CD1c-positive myeloid dendritic cell (primary cell): Measurements from ENCODE around the gene YWHAE.
"Not testable (repeated sequence)": the region's sequence is repeated elsewhere in the genome, so short reads cannot be mapped to it uniquely, and the experiment has no call there.

Experiments used
- DNase-seq: peaks from one replicate; pipeline ENCODE4 v3.0.0-alpha.2; 2016; ENCODE audit errors: extremely low spot score

The YWHAE gene

DNA sequence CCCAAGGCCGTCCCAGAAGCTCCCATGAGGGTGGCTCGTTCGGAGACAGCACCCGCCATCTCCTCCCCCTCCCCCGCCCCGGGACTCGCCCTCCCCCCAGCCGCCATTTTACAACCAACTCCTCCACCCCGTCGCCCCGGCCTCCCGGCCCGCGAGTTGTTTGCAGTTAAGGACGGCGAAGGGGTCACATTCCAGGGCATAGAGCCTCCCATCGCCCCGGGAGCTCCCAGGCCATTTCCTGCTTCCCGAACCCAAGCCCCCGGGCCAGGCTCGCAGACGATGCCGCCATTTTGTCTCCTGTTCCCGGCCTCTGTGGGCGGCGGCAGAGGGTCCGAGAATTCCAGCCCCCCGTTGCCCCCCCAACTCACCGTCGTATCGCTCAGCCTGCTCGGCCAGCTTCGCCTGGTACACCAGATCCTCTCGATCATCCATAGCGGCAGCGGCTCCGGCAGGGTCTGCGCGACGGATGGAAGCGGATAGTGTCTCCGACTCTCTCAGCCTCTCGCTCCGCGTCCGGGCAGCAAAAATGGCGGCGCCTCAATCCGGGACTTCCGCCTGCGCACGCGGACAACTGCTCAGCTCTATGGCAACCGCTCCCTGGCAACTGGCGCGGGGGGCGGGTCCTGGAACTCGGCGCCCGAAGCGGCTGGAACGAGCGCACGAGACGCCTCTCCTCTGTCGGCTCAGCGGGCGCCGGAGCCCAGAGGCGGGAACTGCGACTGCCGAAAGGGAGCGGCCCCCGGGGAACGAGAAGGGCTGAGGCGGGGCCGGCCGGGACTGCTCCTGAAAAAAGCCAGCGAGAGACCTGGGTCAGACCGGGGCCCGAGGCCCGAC lies at the start of gene YWHAE:
Gene YWHAE, minus strand, starts transcription at position 544 of the 834 bp plus-strand sequence. Its CDS starts 112 bp downstream, at position 432.
- peak; percentile 99 for DNase-seq

DNA sequence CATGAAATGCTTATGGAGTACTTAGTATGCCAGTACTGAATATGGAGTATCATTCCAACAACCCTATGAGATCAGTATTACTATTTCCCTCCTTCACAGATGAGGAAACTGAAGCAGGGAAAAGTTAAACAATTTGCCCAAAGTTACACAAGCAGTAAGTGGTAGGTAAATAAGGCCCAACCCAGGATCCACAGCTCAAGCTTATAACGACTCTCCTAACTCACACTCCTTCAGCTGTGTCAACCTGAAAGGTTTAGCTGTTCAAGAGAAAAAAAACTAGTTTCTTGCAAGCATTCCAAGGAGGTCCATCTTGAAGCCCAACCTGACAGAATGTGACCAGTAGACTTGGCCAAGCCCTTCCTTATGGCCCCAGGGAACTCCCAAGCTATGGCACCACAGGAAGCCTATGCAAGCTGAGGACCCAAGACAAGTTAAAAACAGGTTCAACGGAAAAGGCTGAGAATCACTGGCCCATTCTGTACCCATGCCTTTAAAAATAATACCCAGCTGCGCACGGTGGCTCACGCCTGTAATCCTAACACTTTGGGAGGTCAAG lies 49.5 kb upstream of the YWHAE start:
- DNase-seq: no peak

DNA sequence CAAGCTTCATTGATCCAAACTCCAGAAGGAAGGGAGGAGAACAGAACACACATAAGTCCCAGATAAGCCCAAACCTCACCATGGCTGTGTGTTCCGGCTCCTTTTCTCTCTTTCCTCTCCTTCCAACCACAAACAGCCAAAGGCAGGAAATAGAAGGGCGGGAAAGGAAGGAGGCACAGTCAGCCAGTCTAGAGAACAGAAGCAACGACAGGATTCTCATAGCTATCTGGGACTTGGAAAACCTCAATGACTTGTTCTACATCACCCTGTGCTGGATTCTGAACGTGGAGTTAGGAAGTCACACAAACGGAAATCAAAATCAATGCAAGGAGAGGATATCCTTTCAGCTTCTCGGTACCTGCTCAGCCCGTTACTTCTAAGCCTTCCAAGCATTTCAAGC lies 47.0 kb upstream of the YWHAE start:
- DNase-seq: no peak

DNA sequence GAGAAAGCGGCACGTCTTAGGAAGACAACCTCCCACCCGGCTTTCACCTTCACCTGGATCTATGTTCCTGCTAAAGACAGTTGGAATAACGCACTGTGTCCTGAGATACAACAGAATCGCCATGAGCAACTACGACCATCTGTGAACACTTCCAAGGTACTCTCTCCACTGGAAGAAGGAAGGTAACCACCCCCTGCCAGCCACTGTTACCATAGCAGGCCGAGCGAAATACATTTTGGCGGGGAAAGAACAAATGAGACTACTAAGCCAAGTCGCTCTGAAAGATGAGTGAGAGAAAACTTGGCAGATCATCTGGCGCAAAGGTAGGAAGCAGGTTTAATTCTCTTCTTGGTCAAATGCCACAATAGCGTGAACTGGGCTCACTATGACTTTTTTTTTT lies 46.2 kb upstream of the YWHAE start:
- DNase-seq: no peak

DNA sequence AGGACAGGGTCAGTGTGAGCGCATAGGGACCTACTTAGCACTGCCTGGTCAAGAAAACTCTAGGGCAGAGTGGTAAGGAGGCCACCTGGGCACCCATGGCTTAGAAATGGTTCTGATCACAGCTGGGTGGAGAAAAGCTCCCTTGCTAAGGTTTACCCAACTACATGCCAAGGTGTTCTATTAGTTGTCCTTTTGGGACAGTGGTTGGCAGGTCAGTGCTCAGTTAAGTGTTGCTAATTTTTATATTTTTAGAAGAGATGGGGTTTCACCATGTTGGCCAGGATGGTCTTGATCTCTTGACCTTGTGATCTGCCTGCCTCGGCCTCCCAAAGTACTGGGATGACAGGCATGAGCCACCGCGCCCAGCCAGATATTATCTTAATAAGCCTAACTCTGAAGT lies 45.7 kb upstream of the YWHAE start:
- not testable (repeated sequence) for DNase-seq

DNA sequence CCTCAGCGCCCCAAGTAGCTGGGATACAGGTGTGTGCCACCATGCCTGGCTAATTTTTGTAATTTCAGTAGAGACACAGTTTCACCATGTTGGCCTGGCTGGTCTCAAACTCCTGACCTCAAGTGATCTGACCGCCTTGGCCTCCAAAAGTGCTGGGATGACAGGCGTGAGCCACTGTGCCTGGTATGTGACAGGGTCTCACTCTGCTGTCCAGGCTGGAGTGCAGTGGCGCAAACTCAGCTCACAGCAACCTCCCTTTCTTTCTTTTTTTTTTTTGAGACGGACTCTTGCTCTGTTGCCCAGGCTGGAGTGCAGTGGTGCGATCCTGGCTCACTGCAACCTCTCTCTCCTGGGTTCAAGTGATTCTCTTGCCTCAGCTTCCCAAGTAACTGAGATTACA lies 42.7 kb upstream of the YWHAE start:
- not testable (repeated sequence) for DNase-seq

DNA sequence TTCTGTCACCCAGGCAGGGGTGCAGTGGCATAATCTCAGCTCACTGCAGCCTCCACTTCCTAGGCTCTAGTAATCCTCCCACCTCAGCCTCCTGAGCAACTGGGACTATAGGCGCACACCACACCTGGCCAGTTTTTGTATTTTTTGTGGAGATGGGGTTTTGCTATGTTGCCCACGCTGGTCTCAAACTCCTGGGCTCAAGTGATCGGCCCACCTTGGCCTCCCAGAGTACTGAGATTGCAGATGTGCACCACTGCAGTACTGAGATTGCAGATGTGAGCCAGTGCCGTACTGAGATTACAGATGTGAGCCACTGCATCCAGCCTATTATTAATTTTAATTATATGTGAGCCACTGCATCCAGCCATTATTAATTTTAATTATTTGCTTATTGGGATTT lies 42.2 kb upstream of the YWHAE start:
- DNase-seq: no peak

DNA sequence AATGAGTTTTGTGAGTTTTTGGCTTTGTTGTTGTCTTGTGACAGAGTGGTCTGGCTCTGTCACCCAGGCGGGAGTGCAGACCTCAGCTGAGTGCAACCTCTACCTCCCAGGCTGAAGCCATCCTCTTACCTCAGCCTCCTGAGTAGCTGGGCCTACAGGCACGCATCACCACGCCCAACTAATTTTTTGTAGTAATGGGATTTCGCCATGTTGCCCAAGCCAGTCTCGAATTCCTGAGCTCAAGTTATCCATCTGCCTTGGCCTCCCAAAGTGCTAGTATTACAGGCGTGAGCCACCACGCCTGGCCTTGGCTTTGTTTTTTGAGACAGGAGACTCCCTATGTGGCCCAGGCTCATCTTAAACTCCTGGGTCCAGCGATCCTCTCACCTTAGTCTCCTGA lies 40.9 kb upstream of the YWHAE start:
- DNase-seq: no peak

DNA sequence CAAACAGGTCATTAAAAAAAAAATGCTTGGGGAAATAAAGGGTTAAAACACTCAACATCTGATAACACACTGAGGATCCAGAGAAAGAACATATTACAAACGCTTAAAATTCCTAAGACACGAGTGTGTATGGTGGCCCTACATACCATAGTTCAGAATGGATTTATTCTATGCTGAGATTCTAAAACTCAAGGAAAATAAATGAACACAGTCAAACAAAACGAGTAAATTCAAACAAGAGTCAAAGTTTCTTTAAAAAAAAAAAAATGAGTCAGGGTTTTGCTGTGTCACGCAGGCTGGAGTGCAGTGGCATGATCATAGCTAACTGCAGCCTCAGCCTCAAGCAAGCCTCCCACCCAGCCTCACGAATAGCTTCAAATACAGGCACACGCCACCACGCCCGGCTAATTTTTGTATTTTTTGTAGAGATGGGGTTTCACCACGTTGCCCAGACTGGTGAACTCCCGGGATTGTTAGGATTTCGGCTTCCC lies 38.6 kb upstream of the YWHAE start:
- no peak for DNase-seq

DNA sequence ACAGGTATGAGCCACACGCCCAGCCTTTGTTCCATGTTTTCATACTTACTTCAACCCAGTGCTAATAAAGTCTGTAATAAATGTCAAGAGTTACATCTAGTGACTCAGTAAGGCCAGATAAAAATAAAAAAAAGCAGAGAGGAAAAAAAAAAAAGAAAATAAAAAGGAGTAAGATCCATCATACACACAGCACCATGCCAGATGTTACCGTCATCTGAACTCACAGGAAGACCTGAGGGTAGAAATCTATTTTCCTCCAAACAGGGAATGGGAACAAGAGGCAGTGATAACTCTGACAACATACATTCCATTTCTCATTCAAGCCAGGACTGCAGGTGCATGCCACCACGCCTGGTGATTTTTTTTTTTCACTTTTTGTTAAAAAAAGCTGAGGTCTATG lies 35.3 kb upstream of the YWHAE start:
- no peak for DNase-seq

DNA sequence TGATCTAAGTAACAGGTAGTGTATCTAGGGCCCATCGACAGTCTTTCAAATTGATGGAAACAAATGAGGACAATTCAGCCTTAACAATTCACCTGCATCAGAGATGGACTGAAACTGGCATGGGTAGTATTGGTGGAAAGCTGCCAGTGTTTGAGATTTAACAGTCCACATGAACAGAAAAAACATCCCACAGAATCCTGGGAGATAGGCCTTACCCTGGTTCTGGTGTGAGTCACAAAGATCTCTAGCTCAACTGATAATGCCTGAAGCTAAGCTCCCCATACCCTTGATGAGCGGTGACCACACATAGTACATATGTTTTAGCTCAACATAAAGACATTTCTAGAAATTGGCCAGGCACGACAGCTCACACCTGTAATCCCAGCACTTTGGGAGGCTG lies 34.1 kb upstream of the YWHAE start:
- DNase-seq: no peak

DNA sequence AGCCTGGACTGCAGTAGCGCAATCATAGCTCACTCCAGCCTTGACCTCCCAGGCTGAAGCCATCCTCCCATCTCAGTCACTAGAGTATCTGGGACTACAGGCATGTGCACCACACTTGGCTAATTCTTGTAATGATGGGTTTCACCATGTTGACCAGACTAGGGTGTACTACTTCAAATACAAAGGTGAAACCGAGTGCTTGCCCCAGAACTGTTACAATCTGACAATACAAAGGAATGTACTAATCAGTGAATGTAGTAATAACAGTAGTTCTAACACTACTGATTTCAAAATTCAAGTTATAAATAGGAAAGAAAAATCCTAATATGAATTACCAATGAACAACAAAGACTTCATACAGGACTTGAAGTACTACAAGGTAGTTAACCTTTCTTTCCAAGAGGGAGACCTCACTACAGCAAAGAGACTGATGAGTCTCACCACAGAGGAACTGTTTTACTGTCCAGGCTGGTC lies 31.6 kb upstream of the YWHAE start:
- no peak for DNase-seq

DNA sequence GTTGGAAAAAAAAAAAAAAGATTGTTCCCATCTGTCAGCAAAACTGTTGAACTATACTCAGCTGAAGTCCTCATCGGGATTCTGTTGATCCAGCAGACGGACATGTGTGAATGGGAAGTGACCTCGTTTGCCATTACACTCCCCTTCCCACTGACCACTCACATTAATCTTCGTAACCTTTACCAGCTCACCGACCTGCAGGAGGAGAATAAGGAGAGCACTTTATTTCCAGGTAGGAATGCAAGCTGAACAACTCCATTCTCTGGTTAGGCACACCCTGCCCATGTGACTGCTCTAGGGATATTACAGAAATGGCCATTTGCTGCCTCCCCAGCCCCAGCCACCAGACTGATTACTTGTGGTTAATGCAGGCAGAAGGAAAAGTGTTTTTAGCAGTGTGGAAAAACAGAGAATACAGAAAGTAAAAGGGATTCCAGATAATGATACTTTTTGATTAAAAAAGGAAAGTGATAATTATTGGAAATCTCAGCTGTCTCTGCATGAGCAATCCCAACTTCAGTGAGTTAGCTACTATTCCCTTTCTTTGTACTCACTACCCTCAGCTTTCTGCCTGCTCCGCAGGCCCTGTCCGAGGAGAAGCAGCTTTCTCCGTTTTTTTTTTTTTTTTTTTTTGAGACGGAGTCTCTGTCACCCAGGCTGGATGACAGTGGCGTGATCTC lies 23.6 kb upstream of the YWHAE start:
- DNase-seq: no peak

DNA sequence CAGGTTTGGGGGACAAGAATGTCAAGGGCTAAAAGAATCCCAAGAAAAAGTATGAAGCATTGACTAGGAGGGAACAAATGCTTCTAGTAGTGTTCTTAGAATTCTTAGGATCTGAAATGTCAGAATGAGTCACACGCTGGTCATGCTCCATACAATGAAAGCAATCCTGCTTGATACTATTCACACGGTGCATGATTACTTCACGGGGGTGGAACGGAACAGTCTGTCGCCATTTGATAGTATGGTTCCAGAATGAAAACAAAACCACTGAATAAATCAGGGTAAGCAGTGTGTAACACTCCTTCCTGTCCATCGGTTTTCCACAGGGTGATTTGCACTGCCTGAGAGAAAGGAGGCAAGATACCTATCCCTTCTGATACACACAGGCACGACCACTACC lies 22.9 kb upstream of the YWHAE start:
- DNase-seq: no peak

DNA sequence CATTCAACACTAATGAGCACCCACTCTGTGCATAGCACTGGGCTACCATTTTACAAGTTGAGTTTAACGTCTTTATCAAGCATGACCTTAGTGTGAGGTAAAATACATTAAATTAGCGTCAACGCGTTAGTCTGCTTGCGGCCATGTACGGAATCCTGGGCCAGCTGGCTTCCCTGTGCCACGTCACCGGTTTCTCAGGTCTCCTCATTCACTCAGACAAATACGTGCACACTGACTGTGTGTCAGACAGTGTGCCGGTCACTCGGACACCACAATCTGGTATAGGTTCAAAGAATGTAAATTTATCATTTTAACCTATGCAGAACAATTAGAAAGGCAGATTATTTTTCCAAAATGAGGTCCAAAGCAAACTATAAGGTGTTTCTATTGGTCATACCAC lies 21.4 kb upstream of the YWHAE start:
- DNase-seq: no peak

DNA sequence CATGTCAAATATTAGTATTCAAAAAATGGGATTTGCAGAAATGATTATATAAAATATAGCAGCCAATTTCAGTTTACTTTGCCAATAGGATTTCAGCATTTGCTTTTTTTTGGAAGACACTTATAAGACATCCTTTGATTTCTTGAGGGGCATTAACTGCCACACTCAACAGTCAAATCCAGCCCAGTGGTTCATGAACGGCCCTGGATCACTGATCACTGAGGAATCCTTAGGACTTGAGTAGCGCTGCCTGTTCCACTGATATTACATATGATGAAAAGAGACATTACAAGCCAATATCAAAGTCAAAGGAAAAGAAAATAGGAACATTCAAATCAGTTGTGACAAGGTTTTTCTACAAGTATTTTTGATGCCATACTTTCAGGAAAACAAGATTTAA lies 21.0 kb upstream of the YWHAE start:
- DNase-seq: no peak

DNA sequence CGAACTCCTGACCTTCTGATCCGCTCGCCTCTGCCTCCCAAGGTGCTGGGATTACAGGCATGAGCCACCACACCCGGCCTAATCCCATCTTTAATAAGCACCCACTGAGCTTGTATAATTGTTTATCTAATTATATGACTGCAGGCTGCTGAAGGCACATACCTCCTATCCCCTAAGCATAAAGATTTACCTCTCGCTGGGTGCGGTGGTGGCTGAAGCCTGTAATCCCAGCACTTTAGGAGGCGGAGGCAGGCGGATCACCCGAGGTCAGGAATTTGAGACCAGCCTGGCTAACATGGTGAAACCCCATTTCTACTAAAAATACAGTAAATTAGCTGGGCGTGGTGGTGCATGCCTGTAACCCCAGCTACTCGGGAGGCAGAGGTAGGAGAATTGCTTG lies 20.1 kb upstream of the YWHAE start:
- DNase-seq: no peak

DNA sequence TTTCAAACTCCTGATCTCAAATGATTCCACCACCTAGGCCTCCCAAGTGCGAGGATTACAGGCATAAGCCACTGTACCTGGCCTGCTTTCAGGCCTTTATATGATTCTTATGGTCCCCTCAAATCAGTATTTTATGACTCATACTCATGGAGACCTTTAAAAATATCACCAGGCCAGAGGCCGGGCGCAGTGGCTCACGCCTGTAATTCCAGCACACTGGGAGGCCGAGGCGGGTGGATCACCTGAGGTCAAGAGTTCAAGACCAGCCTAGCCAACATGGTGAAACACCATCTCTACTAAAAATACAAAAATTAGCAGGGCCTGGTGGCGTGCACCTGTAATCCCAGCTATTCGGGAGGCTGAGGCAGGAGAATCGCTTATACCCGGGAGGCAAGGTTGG lies 18.5 kb upstream of the YWHAE start:
- not testable (repeated sequence) for DNase-seq

DNA sequence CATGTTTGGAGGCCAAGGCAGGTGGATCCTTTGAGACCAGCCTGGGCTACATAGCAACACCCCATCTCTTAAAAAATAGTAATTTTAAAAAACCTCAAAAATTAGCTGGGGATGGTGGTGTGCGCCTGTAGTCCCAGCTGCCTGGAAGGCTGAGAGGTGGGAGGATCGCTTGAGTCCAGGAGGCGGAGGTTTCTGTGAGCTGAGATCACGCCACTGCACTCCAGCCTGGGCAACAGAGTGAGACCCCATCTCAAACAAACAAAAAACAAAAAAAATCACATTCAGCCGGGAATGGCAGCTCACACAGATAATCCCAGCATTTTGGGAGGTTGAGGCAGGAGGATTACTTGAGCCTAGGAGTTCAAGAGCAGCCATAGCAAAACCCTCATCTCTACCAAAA lies 16.4 kb upstream of the YWHAE start:
- DNase-seq: no peak

DNA sequence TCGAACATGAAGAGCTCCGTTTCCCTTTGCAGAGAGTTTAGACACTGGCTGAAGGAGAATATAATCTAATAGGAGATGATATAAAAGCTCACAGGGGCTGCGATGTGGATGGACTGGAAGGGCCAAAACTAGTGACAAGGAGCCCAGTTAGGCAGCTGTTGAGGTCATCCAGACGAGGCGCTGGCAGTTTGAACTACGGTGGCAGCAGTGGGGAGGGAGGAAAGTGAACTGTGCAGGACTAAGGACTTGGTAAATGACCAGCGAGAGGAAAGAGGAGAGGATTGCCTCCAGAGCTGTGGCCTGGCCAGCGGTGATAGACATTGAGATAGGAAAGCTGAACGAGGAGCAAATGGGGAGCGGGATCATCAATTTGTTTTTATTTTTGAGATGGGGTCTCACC lies 14.6 kb upstream of the YWHAE start:
- DNase-seq: no peak

DNA sequence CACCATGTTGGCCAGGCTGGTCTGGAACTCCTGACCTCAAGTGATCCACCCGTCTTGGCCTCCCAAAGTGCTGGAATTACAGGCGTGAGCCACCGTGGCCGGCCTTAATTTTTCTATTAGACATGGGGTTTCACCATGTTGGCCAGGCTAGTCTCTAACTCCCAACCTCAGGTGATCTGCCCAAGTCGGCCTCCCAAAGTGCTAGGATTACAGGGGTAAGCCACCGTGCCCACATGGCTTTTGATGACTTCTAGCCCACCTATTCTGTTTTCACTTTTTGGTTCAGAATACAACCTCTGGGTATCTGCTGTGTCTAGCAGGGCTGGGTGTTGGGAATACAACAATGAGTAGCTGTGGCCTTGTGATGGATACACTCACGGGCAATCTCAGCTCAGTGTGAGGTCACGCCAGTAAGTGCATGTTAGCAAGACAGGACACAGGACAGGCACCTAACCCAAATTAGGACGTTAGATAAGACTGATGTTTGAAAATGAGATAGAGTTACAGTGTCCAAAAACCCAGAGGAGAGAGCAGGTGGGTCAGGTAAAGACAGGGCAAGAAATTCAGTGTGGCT lies 14.1 kb upstream of the YWHAE start:
- DNase-seq: no peak

DNA sequence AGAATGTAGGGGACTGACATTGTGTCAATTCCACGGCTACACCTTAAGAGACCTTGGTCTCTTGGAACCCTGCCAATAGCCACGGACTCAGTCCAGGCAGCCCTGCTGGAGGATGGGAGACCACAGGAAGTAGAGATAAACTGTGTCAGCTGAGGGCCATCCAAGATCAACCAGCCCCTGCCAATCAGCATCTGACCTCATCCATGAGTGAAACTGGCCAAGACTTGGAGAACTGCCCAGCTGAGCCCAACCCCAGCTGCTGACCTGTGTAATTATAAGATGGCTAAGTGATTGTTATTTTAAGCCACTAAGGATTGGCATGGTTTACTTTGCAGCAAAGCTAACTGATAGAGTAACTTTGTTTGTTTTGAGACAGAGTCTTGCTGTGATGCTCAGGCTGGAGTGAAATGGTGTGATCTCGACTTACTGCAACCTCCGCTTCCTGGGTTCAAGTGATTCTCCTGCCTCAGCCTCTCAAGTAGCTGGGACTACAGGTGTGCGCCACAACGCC lies 13.3 kb upstream of the YWHAE start:
- DNase-seq: no peak
